BLaER1 treated with 17β-estradiol and CSF1 and Interleukin-3, amounts not matched to agents 10 nM and 100 nM (cell line): ENCODE results near the gene SLC25A15.
"Not testable (repeated sequence)": the region's sequence is repeated elsewhere in the genome, so short reads cannot be mapped to it uniquely, and the experiment has no call there.

Experiments used
- H3K27ac ChIP-seq, 11 experiments: shearing (Covaris generic); formaldehyde crosslinking; 2 replicates each; pipeline ENCODE4 v1.8.1; 2022
- H3K27me3 ChIP-seq, 11 experiments: shearing (Covaris generic); formaldehyde crosslinking; 2 replicates each; pipeline ENCODE4 v1.8.1; 2022
- H3K36me3 ChIP-seq, 11 experiments: shearing (Covaris generic); formaldehyde crosslinking; 2 replicates each; pipeline ENCODE4 v1.8.1; 2022
- H3K4me1 ChIP-seq, 10 experiments: shearing (Covaris generic); formaldehyde crosslinking; 2 replicates each; pipeline ENCODE4 v1.8.1; 2022
- H3K4me2 ChIP-seq, 11 experiments: shearing (Covaris generic); formaldehyde crosslinking; 2 replicates each; pipeline ENCODE4 v1.8.1; 2022
- H3K4me3 ChIP-seq, 10 experiments: shearing (Covaris generic); formaldehyde crosslinking; 2 replicates each; pipeline ENCODE4 v1.8.1; 2022
- H3K9ac ChIP-seq, 11 experiments: shearing (Covaris generic); formaldehyde crosslinking; 2 replicates each; pipeline ENCODE4 v1.8.1; 2022
- H3K9me3 ChIP-seq, 11 experiments: shearing (Covaris generic); formaldehyde crosslinking; replicated peaks in 1 of 11; 2 replicates each; pipeline ENCODE4 v1.8.1; 2022
- H4K20me1 ChIP-seq, 11 experiments: shearing (Covaris generic); formaldehyde crosslinking; 2 replicates each; pipeline ENCODE4 v1.8.1; 2022
- Cebpa-rat ChIP-seq, 11 experiments: shearing (Covaris generic); IDR thresholded peaks; 2 replicates each; pipeline ENCODE4 v1.8.1; 2022

Gene SLC25A15

GRCh38 chr13:40813667-40814454 is 24.4 kb downstream of the SLC25A15 start:
- no peak overlapping the region for H3K4me3 ChIP-seq
- no peak overlapping the region for H3K9ac ChIP-seq
- TF ChIP-seq Cebpa-rat (IDR thresholded peaks at IDR 0.05) = no peak
- H3K4me2 ChIP-seq = no peak overlapping the region
- H3K4me1 ChIP-seq = peaks cover 10 to 28% (median 15%) of the 10 kb centered on the region in 10 experiments
- peak overlapping the region in 2 of 11 experiments; percentile 25 to 39; a peak in 4 of 22 replicates for H3K27ac ChIP-seq
- no peaks in the 10 kb centered on the region for H4K20me1 ChIP-seq
- H3K27me3 ChIP-seq = no peaks in the 10 kb centered on the region
- H3K36me3 ChIP-seq = peaks cover 0 to 38% (median 33%) of the 10 kb centered on the region in 11 experiments; a peak in 20 of 22 replicates
- peaks cover 0 to 15% (median 10%) of the 10 kb centered on the region in 11 experiments; a peak in 8 of 22 replicates for H3K9me3 ChIP-seq

DNA sequence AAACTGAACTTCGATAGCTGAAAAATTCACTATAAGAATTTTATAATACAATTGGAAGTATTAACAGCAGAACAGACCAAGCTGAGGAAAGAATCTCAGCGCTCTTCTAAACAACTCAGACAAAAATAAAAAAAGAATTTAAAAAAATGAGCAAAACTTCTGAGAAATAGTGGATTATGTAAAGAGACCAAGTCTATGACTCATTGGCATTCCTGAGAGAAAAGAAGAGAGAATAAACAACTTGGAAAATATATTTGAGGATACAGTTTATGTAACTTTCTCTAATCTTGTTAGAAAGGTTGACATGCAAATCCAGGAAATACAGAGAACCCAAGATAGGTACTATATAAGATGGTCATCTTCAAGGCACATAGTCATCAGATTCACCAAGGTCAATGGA is 25.4 kb downstream of the SLC25A15 start:
- Histone ChIP-seq H3K4me1 (peaks cover 10 to 28% (median 15%) of the 10 kb centered on the region in 10 experiments), H3K9ac (no peak overlapping the region), H3K27me3 (no peaks in the 10 kb centered on the region), H3K9me3 (peaks cover 0 to 15% (median 10%) of the 10 kb centered on the region in 11 experiments; a peak in 8 of 22 replicates), H3K4me2 (no peak overlapping the region), H3K27ac (no peak overlapping the region), H3K4me3 (no peak overlapping the region), H4K20me1 (no peaks in the 10 kb centered on the region), H3K36me3 (peaks cover 0 to 28% (median 23%) of the 10 kb centered on the region in 11 experiments; a peak in 19 of 22 replicates)
- no peak for TF ChIP-seq Cebpa-rat (IDR thresholded peaks at IDR 0.05)

- H3K27me3 ChIP-seq = no peaks in the 10 kb centered on the region
- peaks cover 0 to 2% (median 0%) of the 10 kb centered on the region in 10 experiments; a peak in 2 of 20 replicates for H3K4me1 ChIP-seq
- TF ChIP-seq Cebpa-rat (IDR thresholded peaks at IDR 0.05) = no peak
- H3K9ac ChIP-seq = no peak overlapping the region
- H3K9me3 ChIP-seq = peaks cover 0 to 15% (median 10%) of the 10 kb centered on the region in 11 experiments; a peak in 8 of 22 replicates
- H3K36me3 ChIP-seq = peaks cover 0 to 7% (median under 1%) of the 10 kb centered on the region in 11 experiments; a peak in 8 of 22 replicates
- H3K4me2 ChIP-seq = no peak overlapping the region
- H4K20me1 ChIP-seq = no peaks in the 10 kb centered on the region
- H3K27ac ChIP-seq = no peak overlapping the region
- no peak overlapping the region for H3K4me3 ChIP-seq
Measured at GRCh38 chr13:40818926-40819325, 29.5 kb downstream of the SLC25A15 start.

DNA sequence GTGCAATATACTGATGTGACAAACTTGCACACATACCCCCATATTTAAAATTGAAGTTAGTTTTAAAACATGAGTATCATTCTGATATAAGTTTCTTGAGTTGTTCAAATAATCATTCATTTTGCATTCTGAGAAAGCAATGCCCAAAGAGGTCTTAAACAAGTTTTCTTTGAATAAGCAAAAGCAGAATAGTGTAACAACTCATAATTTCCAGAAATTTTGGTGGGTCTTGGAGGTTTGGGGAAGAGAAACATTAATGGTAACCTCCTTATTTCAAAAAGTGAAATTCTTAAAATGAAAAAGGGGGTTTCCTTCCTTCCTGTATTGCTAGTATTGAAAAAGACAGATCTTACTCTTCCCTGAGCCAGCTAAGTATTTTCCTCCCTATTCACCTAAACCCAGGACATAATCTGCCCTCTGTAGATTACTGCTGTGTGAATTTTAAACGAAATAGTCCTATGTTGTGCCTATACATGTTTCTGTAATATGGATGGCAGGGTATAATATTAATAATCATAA is 30.4 kb downstream of the SLC25A15 start:
- no peak for TF ChIP-seq Cebpa-rat (IDR thresholded peaks at IDR 0.05)
- H3K27me3 ChIP-seq = no peaks in the 10 kb centered on the region
- H3K36me3 ChIP-seq = peaks cover 0 to 5% (median 0%) of the 10 kb centered on the region in 11 experiments; a peak in 3 of 22 replicates
- no peak overlapping the region for H3K27ac ChIP-seq
- no peak overlapping the region for H3K4me3 ChIP-seq
- no peaks in the 10 kb centered on the region for H3K4me1 ChIP-seq
- H3K9ac ChIP-seq = no peak overlapping the region
- no peaks in the 10 kb centered on the region for H4K20me1 ChIP-seq
- no peak overlapping the region for H3K4me2 ChIP-seq
- peaks cover 0 to 15% (median 9%) of the 10 kb centered on the region in 11 experiments; a peak in 8 of 22 replicates for H3K9me3 ChIP-seq

- not testable (repeated sequence) for H3K9me3 ChIP-seq, H3K4me1 ChIP-seq, H3K27me3 ChIP-seq, H3K4me3 ChIP-seq, H3K9ac ChIP-seq, H3K36me3 ChIP-seq, H3K27ac ChIP-seq, H4K20me1 ChIP-seq, H3K4me2 ChIP-seq
Measured at GRCh38 chr13:40839725-40840124, 50.3 kb downstream of the SLC25A15 start.

- H3K4me3 ChIP-seq, H4K20me1 ChIP-seq, H3K4me2 ChIP-seq, H3K4me1 ChIP-seq, H3K27me3 ChIP-seq, H3K36me3 ChIP-seq, H3K9ac ChIP-seq, H3K27ac ChIP-seq: not testable (repeated sequence)
- peaks cover 0 to 13% (median 0%) of the 10 kb centered on the region in 11 experiments; a peak in 3 of 22 replicates for H3K9me3 ChIP-seq
Measured at GRCh38 chr13:40840955-40841354, 51.5 kb downstream of the SLC25A15 start.
